ENCODE results near the gene PCED1B. TPM values are rescaled to one million over a fixed set of nuclear protein-coding genes. Genes with fewer than 3 reads are reported as not detected.
A peak's percentile ranks its signal among the peaks of the same experiment; 100 is the strongest.

Gene PCED1B
- total and polyA plus RNA-seq, 8 donors = 0.60 to 8.1 (median 1.3) TPM

DNA sequence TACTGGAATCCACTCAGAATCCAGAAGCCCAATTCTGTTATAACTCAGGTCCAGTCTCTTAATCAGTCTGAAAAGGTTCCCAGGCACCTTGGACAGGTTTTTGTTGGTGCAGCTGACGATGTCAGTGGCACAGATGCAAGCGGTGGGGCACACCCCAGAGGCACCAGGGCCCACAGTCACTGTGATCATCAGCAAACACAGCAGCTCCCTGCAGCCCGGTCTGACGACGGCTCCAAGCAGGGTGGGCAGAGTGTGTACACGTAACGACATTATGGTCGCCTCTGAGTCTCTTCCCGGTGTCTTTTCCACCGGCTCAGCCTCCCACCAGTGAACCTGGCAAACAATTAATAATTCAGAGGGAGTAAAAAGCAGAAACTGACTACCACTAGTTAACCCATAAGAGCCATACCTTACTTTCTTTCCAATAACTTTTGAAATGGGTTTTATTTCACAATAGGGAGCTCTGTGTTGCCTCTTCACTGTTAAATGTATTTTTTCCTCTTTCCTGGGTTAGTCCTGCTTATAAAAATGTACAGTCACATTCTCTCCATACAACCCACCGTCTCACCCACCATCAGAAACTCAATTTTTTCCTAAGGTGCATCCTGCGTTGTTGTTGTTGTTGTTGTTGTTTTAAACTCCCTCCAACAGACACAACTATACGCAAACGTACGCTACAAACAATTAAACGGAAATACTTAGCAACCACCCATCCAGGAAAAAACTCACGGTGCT, 521 bp upstream of the PCED1B start:
- TF ChIP-seq CTCF (IDR thresholded peaks at IDR 0.05) = no peak
- Histone ChIP-seq H3K27me3 (peaks cover 0 to 23% of the 10 kb centered on the region in 2 donors), H3K36me3 (no peaks in the 10 kb centered on the region), H3K4me3 (peak overlapping the region; percentile 61 to 72), H3K9me3 (no peaks in the 10 kb centered on the region), H3K27ac (peak overlapping the region; percentile 88 to 92), H3K4me1 (peaks cover 8 to 54% of the 10 kb centered on the region in 2 donors)
- DNase-seq (peak in 1 of 4 donors; percentile 45), ATAC-seq (peak; percentile 46)
- intact Hi-C loops (cut with DNase I) = no loop called here

DNA sequence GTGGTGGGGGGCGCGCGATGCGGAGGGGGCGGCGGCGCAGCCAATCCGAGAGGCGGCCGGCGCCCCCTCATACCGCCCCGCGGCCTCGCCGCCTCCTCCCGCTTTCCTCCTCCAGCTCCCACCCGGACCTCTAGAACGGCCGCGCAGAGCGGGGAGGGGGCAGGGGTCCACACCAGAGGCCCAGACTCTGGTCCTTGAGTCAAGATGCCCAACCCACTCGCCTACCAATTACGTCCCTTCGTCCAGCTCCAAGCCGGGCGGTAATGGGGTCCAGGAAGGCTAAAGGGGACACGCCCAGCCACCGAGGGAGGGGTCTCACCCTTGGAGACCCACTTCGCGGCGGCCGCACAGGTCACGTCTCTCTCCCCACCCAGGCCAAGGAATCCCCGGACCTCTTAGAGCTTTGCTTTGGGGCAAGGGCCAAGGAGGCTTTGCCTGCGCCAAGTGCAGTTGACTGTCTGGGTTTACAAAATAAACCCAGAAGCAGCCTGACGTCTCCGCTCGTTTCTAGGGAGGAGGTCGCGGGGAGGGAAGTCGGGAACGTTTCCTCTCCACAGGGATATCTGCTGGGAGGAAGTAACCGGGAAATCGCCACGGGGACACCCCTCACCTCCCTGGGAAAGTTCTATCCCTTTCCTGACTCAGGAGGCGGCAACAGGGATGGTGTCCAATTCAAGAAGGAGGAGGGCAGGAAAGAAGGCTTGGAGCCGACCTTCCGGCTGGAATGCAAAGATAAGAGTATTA, 732 bp downstream of the PCED1B start:
- DNase-seq = peak; percentile 45 to 86 (median 62)
- ATAC-seq = peak; percentile 63
- H3K9me3 ChIP-seq = no peaks in the 10 kb centered on the region
- peak overlapping the region; percentile 88 to 92 for H3K27ac ChIP-seq
- H3K27me3 ChIP-seq = peaks cover 0 to 23% of the 10 kb centered on the region in 2 donors
- TF ChIP-seq CTCF (IDR thresholded peaks at IDR 0.05) = no peak
- H3K36me3 ChIP-seq = no peaks in the 10 kb centered on the region
- H3K4me1 ChIP-seq = peaks cover 8 to 64% of the 10 kb centered on the region in 2 donors
- intact Hi-C loops (cut with DNase I) = no loop called here
- peak overlapping the region; percentile 61 to 72 for H3K4me3 ChIP-seq

DNA sequence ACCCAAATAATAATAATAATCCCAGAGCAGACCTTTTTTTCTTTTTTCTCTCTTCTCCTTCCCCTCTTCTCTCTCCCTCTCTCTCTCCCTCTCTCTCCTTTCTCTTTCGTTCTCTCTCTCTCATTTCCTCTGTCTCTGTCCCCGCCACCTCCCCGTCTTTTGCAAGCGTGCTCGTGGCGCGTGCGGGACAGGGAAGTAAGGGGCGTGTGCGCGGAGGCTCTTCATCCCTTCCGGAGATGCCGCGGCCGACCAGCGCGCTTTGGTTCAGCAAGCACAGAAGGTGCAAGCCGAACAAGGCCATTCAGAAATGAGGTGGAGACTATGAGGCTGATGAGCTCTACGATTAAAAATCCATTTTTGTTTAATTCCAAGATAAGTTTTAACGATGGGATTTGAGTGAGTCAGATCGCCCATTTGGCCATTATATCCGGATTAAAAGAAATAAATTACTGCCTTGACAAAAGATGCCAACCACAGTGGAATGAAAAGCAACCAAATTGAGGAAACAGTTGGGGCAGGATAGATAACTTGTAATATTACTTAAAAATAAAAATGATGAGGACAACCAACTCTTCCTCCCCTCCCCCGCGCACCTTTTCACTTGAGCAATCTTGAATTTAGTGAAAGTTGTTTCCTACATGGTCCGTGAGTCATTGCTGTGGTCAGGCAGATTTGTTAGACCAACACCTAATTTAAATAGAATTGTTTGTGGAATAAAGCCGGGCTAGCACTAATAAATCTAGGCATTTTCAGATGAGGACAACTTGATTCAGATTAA, 1.5 kb downstream of the PCED1B start:
- Histone ChIP-seq H3K27me3 (peaks cover 0 to 23% of the 10 kb centered on the region in 2 donors), H3K36me3 (no peaks in the 10 kb centered on the region), H3K27ac (peak overlapping the region; percentile 88 to 92), H3K9me3 (no peaks in the 10 kb centered on the region), H3K4me1 (peaks cover 8 to 72% of the 10 kb centered on the region in 2 donors), H3K4me3 (peak overlapping the region; percentile 61 to 72)
- ATAC-seq = peak; percentile 46
- intact Hi-C loops (cut with DNase I) = no loop called here
- DNase-seq = peak in 3 of 4 donors; percentile 32 to 94 (median 76)
- TF ChIP-seq CTCF (IDR thresholded peaks at IDR 0.05) = no peak

- peaks cover 6 to 82% of the 10 kb centered on the region in 2 donors for H3K4me1 ChIP-seq
These were observed 2.9 kb downstream of the PCED1B start for GRCh38 chr12:47082283-47082682.

More at GRCh38 chr12:47082283-47082682, 2.9 kb downstream of the PCED1B start:
- Histone ChIP-seq H3K27ac (peak overlapping the region in 1 of 2 donors; percentile 92), H3K9me3 (no peaks in the 10 kb centered on the region), H3K4me3 (no peak overlapping the region), H3K36me3 (no peaks in the 10 kb centered on the region), H3K27me3 (peaks cover 0 to 22% of the 10 kb centered on the region in 2 donors)
- DNase-seq (no peak), ATAC-seq (no peak)
- no peak for TF ChIP-seq CTCF (IDR thresholded peaks at IDR 0.05)
- intact Hi-C loops (cut with DNase I) = no loop called here
